ENCODE measurements around the gene LRRC7.

LRRC7 gene

GRCh38 chr1:69592341-69592740, 24.6 kb downstream of the LRRC7 start:
- no peak for DNase-seq

- DNase-seq = no peak
These were observed 27.8 kb downstream of the LRRC7 start for GRCh38 chr1:69595486-69595885.

- no peak for DNase-seq
These were observed 43.6 kb downstream of the LRRC7 start for GRCh38 chr1:69611316-69611715.

- DNase-seq = no peak
These were observed 45.7 kb downstream of the LRRC7 start for GRCh38 chr1:69613414-69613813.

- DNase-seq = no peak
These were observed 71.0 kb downstream of the LRRC7 start for GRCh38 chr1:69638673-69639072.

GRCh38 chr1:69639159-69639558, 71.4 kb downstream of the LRRC7 start:
- DNase-seq = no peak

GRCh38 chr1:69643266-69643665, 75.5 kb downstream of the LRRC7 start:
- no peak for DNase-seq

GRCh38 chr1:69645477-69645876, 77.8 kb downstream of the LRRC7 start:
- no peak for DNase-seq

GRCh38 chr1:69648486-69648885, 80.8 kb downstream of the LRRC7 start:
- no peak for DNase-seq

- no peak for DNase-seq
These were observed 81.8 kb downstream of the LRRC7 start for GRCh38 chr1:69649383-69649990.

GRCh38 chr1:69650779-69651178, 83.1 kb downstream of the LRRC7 start:
- DNase-seq = no peak

GRCh38 chr1:69651656-69652055, 83.9 kb downstream of the LRRC7 start:
- DNase-seq = no peak

GRCh38 chr1:69657971-69658370, 90.2 kb downstream of the LRRC7 start:
- no peak for DNase-seq

- DNase-seq = no peak
These were observed 94.0 kb downstream of the LRRC7 start for GRCh38 chr1:69661686-69662085.

- no peak for DNase-seq
These were observed 94.6 kb downstream of the LRRC7 start for GRCh38 chr1:69662321-69662720.

- DNase-seq = no peak
These were observed 103.8 kb downstream of the LRRC7 start for GRCh38 chr1:69671363-69672010.

GRCh38 chr1:69673321-69673720, 105.6 kb downstream of the LRRC7 start:
- no peak for DNase-seq

GRCh38 chr1:69679965-69680364, 112.2 kb downstream of the LRRC7 start:
- DNase-seq = no peak

GRCh38 chr1:69686367-69686984, 118.8 kb downstream of the LRRC7 start:
- no peak for DNase-seq

- DNase-seq = no peak
These were observed 120.5 kb downstream of the LRRC7 start for GRCh38 chr1:69688193-69688592.

- no peak for DNase-seq
These were observed 123.5 kb downstream of the LRRC7 start for GRCh38 chr1:69691179-69691578.

- DNase-seq = no peak
These were observed 126.4 kb downstream of the LRRC7 start for GRCh38 chr1:69693921-69694675.

- no peak for DNase-seq
These were observed 129.6 kb downstream of the LRRC7 start for GRCh38 chr1:69697340-69697739.

GRCh38 chr1:69700770-69701169, 133.0 kb downstream of the LRRC7 start:
- no peak for DNase-seq
